HS-5 (cell line): ENCODE data around the gene DHRS2.
"Not testable (repeated sequence)": the region's sequence is repeated elsewhere in the genome, so short reads cannot be mapped to it uniquely, and the experiment has no call there.

Source experiments
- DNase-seq: peaks from one replicate; pipeline ENCODE4 v3.0.0-alpha.2; 2012; ENCODE audit warnings: low read depth

The DHRS2 gene

GRCh38 chr14:23633160-23633701 lies 2.9 kb upstream of the DHRS2 start:
- DNase-seq = no peak

- DNase-seq = not testable (repeated sequence)
Measured at GRCh38 chr14:23634698-23635412, 1.3 kb upstream of the DHRS2 start.

- not testable (repeated sequence) for DNase-seq
Measured at GRCh38 chr14:23637312-23637654, 1.1 kb downstream of the DHRS2 start.

- not testable (repeated sequence) for DNase-seq
Measured at GRCh38 chr14:23637655-23638413, 1.7 kb downstream of the DHRS2 start.

- no peak for DNase-seq
Measured at GRCh38 chr14:23638414-23639047, 2.4 kb downstream of the DHRS2 start.

GRCh38 chr14:23639048-23639890 lies 3.1 kb downstream of the DHRS2 start:
- no peak for DNase-seq

GRCh38 chr14:23639891-23640523 lies 3.8 kb downstream of the DHRS2 start:
- no peak for DNase-seq

GRCh38 chr14:23640524-23641141 lies 4.5 kb downstream of the DHRS2 start:
- DNase-seq = no peak

- no peak for DNase-seq
Measured at GRCh38 chr14:23641180-23641914, 5.2 kb downstream of the DHRS2 start.

GRCh38 chr14:23641915-23642588 lies 5.9 kb downstream of the DHRS2 start:
- no peak for DNase-seq

GRCh38 chr14:23643533-23644194 lies 7.5 kb downstream of the DHRS2 start:
- no peak for DNase-seq

- DNase-seq = no peak
Measured at GRCh38 chr14:23644195-23644918, 8.2 kb downstream of the DHRS2 start.

GRCh38 chr14:23644919-23645336 lies 8.8 kb downstream of the DHRS2 start:
- DNase-seq = no peak

- no peak for DNase-seq
Measured at GRCh38 chr14:23645504-23645811, 9.3 kb downstream of the DHRS2 start.

- no peak for DNase-seq
Measured at GRCh38 chr14:23645812-23646647, 9.9 kb downstream of the DHRS2 start.

- no peak for DNase-seq
Measured at GRCh38 chr14:23646648-23647549, 10.7 kb downstream of the DHRS2 start.

GRCh38 chr14:23647619-23648018 lies 11.5 kb downstream of the DHRS2 start:
- DNase-seq = no peak
